Adrenal gland (tissue), 5 donors: ENCODE measurements around the gene LEKR1.

Experiments used
- POLR2A ChIP-seq, 2 donors: fragments of 450-650 bp; IDR thresholded peaks; one replicate each; pipeline ENCODE4 v1.6.1; 2017; ENCODE audit warnings: antibody characterized with exemption in 2 of 2, mild to moderate bottlenecking in 2 of 2, moderate library complexity in 1 of 2
- TF ChIP-seq, protein P1 (sequence below), 6 experiments: fragments of 450-650 bp in 4 of 6; fragments of 200-600 bp in 2 of 6; sonication (generic) in 1 of 6; IDR thresholded peaks; 1 replicate in 5 of 6; 2 replicates in 1 of 6; pipeline versions ENCODE4 v1.5.1 to v1.8.0; 2016 to 2021; ENCODE audit warnings: antibody characterized with exemption in 6 of 6, mild to moderate bottlenecking in 2 of 6, moderate library complexity in 1 of 6
- donor health status: DM: no; HTN: no; CAD: no.

DNA sequence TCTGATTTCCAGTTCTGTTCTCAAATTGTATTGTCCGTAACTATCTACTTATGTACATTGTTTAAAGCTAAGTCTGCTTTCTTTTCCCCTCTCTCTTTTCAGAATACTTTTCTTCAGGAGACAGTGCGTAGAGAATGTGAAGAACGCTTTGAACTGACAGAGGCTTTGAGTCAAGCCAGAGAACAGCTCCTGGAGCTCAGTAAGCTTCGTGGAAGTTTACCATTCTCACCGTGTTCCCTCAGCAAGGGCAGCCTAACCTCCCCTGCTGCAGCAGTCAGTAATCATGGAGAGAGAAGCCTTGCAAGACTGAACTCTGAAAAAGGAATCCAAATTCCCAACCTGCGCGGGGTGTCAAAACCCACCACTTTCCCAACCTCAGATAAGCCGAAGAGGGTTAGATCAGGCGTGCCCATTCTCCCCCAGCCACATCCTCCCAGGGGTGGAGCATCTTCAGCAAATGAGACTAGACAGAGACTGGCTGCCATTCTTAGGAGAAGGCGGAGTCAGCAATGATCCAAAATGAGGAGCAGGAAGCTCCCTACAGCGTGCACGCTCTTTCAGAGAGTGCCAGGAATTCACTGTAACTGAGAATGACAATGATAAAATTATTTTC, 219.2 kb downstream of the LEKR1 start:
- no peak for TF ChIP-seq POLR2A (IDR thresholded peaks at IDR 0.05)
- TF ChIP-seq, protein P1, sequence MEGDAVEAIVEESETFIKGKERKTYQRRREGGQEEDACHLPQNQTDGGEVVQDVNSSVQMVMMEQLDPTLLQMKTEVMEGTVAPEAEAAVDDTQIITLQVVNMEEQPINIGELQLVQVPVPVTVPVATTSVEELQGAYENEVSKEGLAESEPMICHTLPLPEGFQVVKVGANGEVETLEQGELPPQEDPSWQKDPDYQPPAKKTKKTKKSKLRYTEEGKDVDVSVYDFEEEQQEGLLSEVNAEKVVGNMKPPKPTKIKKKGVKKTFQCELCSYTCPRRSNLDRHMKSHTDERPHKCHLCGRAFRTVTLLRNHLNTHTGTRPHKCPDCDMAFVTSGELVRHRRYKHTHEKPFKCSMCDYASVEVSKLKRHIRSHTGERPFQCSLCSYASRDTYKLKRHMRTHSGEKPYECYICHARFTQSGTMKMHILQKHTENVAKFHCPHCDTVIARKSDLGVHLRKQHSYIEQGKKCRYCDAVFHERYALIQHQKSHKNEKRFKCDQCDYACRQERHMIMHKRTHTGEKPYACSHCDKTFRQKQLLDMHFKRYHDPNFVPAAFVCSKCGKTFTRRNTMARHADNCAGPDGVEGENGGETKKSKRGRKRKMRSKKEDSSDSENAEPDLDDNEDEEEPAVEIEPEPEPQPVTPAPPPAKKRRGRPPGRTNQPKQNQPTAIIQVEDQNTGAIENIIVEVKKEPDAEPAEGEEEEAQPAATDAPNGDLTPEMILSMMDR (IDR thresholded peaks at IDR 0.05): no peak
